HG03064 (cell line): Measurements from ENCODE around the gene BBS10.
"Not testable (repeated sequence)": the region's sequence is repeated elsewhere in the genome, so short reads cannot be mapped to it uniquely, and the experiment has no call there.

ENCODE experiments used
- ATAC-seq: cut with Tn5 transposase; IDR thresholded peaks from one replicate; pipeline ENCODE4 v1.9.1; 2021; ENCODE audit warnings: low read depth; ENCODE audit not compliant: unreplicated experiment

BBS10 gene

DNA sequence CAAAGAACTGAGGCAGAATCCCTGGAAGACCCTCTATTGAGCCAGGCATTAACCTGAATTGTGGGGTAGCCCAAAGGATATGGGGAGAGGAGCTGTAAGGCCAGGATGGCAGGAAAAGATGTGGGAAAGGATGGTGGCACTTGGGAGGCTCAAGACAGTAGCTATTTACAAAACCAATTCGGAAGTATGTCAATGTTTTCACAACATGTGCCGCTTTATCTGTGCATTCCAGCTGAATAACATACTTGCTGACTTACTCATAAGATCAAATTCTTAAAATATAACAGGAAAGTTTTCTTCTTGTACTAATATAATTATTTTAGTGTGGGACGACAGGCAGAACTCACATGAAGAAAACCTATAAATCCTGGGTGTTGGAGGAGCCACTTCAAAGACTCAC is 10.6 kb downstream of the BBS10 start:
- no peak for ATAC-seq

DNA sequence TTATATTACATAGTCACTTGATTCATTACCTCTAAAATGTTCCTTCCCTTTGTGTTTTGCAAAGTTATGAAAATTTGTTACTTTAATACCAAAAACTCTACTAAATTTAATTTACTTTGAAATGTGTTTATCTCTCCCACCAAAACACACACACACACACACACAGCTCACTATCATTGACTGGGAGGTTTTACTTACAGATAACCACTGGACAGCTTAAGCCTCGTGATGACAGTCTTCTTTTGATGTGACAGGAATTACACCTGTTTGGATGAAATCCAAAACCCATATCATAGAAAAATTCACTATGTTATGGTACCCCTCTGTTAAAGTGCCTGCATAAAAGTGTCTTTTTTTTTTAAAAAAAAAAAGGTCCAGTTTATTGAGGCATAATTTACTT is 15.6 kb downstream of the BBS10 start:
- ATAC-seq = no peak

DNA sequence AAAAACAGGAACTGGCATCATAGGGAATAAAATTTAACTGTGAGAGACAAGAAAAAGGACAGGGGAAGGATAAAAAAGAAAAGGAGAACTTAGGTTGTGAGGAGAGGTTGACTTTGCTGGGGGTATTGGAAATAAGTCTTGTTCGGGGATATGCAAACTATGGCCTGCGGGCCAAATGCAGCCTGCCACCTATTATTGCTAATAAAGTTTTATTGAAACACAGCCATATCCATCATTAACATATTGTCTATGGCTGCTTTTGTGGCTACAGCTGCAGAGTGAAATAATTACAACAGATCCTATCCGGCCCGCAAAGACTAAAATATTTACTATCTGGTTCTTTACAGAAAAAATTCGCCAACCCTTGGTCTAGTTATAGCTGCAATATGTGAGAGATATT is 18.6 kb downstream of the BBS10 start:
- ATAC-seq = no peak

DNA sequence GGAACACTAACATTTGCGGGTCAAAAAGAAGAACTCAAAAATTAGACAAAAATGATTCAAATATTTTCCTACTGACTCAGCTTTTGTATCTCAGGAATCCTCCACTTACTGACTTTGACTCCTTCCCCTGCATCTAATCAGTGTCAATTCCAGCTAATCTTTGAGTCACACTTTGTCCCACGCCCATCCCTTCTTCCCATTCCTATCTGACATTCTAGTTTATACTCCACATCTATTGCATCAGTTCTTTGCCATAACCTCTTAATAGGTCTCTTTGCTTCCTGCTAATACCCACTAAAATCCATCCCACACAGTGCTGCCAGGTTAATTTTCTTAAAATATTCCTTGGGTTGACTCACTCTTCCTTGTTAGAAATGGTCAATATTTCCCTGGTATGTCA is 19.1 kb downstream of the BBS10 start:
- no peak for ATAC-seq

DNA sequence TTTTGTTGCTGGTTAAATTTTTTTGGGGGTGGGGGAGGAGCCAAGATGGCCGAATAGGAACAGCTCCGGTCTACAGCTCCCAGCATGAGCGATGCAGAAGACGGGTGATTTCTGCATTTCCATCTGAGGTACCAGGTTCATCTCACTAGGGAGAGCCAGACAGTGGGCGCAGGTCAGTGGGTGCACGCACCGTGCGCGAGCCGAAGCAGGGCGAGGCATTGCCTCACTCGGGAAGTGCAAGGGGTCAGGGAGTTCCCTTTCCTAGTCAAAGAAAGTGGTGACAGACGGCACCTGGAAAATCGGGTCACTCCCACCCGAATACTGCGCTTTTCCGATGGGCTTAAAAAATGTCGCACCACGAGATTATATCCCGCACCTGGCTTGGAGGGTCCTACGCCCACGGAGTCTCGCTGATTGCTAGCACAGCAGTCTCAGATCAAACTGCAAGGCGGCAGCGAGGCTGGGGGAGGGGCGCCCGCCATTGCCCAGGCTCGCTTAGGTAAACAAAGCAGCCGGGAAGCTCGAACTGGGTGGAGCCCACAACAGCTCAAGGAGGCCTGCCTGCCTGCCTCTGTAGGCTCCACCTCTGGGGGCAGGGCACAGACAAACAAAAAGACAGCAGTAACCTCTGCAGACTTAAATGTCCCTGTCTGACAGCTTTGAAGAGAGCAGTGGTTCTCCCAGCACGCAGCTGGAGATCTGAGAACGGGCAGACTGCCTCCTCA is 28.5 kb downstream of the BBS10 start:
- ATAC-seq = not testable (repeated sequence)

DNA sequence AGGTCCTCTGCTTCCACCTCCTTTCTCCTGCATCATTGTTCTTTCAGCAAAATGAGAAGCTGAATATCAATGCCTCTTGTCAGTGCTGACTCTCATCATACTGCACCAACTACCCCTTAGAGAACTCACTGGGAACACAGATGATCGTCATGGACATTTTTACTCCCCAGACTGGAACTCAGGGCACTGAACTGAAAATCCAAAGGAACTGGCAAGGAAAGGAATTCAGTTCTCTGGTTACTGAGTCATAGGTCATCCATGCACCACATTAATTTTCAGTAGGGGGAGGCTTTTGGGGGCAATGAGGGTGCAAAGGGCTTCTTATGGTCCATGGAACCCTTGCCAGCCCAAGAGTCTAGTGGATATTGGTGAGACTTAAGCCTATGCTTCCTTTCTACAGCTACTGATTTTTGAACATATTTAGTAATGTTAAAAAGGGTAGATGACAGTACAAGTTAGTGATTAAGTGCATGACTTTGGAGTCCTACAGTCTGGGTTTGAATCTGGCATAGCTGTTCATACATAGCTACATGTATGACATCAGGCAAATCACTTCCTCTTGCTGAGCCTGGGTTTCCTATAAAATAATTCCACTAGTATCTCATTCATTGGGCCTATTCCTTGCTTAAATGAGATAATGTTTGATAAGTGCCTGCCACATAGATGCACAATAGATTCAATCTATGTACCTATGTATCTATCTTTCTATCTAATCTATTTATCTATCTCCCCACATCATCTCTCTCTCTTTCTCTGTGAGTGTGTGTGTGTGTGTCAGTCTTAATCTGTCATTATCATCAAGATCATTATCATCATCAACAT is 29.2 kb downstream of the BBS10 start:
- no peak for ATAC-seq

DNA sequence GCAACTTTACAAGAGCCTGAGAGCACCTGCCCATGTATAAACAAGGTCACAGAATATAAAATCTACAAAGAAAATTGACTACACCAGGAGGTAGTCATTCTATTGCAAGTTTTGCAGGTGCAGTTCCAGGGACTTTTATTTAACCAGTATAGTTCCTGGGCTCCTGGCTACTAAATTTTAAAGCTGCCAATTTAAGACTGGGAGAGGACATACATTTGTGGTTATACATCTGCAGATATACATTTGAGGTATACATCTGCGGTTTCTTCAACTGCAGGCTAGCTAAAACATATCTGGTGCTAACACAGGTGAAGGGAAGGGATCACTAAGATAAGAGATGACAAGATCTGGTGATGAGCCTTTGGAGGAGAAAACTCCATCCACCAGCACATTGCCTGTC is 30.2 kb downstream of the BBS10 start:
- no peak for ATAC-seq

DNA sequence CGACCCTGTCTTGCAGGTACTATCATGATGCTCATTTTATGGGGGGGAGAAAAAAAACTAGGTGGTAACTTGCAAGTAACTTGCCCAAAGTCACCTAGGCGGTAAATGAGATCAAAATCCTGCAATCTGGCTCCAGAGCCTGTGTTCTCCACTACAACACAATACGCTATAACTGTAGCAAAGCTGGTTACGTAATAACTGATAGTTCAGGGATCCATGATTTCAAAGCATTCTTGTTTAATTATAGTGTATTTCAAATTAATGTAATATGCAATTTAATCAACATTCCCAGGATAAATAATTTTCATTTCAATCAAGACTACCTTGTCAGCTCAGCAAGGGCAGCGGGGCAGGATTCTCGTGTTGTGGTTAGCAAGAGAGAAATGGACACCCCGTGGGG is 31.7 kb downstream of the BBS10 start:
- no peak for ATAC-seq

DNA sequence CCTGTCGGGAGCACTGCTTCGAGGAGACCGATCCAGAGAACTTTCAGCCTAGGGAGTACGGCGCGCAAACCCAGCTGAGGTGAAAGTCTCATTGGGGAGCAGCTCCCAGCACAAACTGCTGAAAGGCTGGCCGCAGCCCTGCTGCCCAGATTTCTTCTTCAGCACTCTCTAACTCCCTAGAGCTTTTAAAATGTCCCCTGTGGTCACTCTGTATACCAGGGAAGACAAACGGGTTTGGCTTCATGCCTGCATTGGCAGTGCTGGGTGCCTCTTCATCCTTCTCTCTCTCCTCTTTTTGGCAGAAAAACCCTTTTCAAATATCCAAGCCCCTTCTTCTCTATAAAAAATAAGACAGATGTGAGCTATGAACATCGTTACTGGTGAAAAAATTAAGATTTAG is 34.9 kb downstream of the BBS10 start:
- no peak for ATAC-seq

DNA sequence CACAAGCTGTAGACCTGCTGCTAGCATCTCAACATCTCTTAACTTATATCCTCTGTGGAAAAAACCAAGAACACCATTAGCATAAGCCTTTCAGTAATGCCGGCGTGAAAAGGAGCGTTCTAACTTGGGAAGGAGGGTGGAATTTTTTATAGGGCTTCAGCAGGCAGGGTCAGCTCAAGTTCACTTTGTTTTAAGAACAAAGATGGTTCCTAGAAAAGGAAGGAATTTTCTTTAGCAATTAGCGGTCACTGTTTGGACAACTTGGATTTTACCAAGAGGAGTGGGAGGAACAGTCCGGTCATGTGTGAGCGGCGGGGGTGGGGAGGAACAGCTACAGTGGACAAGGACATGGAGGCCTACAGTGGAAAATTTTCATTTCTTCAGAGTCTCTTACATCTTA is 35.9 kb downstream of the BBS10 start:
- ATAC-seq = no peak

DNA sequence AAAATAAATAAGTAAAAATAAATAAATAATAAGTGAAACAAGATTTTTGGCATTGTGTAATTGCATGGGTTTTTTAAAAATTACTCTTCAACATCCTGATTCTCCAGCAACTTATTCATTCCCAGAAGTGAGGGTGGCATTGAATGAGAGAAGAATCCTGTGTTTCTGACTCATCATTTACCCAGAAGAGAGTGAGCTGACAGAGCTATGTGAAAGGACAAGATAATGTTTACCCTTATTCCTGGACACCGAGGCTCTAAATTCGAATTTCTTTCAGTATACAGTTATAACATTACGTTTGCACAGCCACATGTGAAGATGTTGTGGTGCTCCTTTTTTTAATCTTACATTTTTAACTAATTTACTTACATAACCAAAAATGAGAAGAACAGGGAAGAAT is 36.4 kb downstream of the BBS10 start:
- no peak for ATAC-seq

DNA sequence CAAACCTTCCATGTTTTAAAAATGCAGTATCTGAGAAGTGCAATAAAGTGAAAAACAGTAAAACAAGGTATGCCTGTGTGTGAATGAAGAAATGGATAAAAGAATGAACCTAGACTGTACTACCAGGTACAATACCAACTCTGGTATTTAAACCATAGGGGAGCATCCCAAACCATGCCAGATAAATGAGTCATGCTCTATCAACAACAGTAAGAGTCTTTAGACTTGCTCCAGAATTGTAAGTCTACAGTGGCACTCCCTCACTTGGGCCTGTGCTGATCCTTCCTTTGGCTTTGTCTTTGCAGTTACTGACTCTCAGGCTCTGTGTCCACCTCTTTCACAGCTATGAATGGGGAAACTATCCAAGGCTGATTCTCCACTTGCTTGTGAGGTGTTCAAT is 38.1 kb downstream of the BBS10 start:
- no peak for ATAC-seq

DNA sequence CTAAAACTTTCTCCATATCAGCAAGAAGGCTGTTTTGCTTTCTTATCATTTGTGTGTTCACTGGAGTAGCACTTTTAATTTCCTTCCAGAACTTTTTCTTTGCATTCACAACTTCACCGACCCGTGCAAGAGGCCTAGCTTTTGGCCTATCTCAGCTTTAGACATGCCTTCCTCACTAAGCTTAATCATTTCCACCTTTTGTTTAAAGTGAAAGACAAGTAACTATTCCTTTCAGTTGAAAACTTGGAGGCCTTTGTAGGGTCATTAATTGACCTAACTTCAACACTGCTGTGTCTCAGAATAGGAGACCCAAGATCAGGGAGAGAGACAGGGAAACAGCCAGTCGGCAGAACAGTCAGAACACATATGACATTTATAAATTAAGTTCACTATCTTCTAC is 39.3 kb downstream of the BBS10 start:
- ATAC-seq = no peak

DNA sequence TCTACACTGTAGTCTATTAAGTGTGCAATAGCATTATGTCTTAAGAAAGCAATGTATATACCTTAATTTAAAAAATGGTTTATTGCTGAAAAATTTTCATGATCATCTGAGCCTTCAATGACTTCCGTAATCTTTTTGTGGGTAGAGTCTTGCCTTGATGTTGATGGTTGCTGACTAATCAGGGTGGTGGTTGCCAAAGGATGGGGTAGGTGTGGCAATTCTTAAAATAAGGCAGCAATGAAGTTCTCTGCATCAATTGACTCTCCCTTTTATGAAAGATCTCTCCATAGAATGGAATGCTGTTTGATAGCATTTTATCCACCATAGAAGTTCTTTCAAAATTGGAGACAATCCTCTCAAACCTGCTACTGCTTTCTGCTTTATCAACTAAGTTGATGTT is 41.1 kb downstream of the BBS10 start:
- ATAC-seq = no peak

DNA sequence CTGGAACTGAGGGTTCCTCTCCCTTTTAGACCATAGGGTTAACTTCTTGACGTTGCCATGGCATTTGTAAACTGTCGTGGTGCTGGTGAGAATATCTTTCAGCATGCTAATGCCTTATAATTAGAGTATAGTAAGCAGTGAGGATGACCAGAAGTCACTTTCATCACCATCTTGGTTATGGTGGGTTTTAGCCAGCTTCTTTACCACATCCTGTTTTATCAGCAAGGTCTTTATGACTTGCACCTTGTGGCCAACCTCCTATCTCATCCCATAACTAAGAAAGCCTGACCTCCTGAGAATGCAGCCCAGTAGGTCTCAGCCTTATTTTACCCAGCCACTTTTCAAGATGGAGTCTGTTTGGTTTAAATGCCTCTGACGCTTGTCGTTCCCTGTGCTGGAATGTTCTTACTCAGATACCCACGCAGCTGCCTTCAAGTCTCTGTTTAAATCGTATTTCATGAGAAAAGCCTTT is 44.2 kb downstream of the BBS10 start:
- ATAC-seq = no peak

DNA sequence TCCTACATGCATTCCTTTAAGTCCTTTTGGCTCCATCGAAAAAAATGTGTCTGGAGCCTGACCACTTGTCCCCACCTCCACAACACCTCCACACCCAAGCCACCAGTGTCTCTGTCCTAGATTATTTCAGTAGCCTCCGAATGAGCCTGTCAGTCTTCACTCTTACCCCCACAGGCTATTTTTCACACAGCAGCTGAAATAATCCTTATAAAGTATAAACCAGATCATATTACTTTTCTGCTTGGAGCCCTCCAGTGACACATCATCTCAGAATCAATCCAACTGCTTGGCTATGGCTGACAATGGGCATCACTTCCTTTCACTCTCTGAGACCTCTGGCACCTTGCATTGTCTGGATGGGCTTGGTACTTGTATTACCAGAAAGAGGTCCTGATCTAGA is 44.9 kb downstream of the BBS10 start:
- no peak for ATAC-seq

DNA sequence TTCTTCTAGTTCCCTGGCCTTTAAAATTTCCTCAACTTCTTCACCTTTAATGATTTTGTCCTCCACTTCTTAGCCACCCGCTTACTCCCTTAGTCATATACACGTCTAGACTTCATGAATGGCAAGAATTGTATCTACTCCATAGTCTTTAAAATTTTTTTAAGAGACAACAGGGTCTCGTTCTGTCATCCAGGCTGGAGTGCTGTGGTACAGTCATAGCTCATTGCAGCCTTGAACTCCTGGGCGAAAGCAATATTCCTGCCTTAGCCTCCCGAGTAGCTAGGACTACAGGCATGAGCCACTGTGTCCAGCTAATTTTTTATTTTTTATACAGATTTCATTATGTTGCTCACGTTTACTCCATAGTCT is 47.9 kb downstream of the BBS10 start:
- no peak for ATAC-seq

DNA sequence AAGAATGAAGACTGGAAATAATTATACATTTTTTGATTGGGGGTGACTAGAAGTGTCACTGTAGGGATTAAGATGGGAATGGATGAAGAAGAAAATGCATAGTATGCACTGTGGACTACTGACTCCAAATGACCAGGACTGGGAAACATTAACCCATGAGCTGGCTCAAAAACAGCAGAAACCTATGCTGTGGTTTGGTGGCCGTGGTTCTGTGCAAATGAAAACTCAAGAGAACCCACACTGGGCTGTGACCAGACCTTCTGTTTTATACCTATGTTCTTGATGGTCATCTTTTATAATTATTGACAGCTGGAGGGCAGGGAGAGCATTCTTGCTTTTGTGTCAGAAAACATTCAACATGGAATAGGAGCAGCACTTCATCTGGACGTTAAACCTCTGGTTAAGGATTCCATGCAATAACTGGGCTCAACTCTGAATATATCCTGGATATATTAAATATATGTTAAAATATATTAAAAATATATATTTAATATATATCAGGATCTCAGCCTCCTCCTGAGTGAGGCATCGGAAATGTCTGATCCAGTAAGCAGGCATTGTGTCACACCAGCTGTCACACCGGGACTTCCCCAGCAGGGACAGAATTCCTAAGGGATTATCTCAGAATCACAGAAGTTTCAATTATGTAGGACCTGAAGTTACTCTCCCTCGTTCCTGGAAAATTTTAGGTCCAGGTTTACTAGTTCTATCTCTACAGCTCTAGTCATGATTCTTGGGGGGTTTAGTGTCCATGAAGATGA is 48.5 kb downstream of the BBS10 start:
- no peak for ATAC-seq
